Stimulated activated CD8-positive, alpha-beta memory T cell treated with anti-CD3 and anti-CD28 coated beads, Interleukin-12 subunit alpha, Interleukin-12 subunit beta, amount 100 ng/mL, for 4 hours (primary cell): Measurements from ENCODE around the gene PTGR3.
"Not testable (repeated sequence)": the region's sequence is repeated elsewhere in the genome, so short reads cannot be mapped to it uniquely, and the experiment has no call there.

Experiments used
- DNase-seq: peaks from one replicate; pipeline ENCODE4 v3.0.0-alpha.2; 2020; ENCODE audit warnings: low read depth

PTGR3 gene

GRCh38 chr18:75202696-75203365 lies 6.1 kb downstream of the PTGR3 start:
- DNase-seq = no peak

- no peak for DNase-seq
Observed at GRCh38 chr18:75201282-75202270, 7.4 kb downstream of the PTGR3 start.

GRCh38 chr18:75200605-75201280 lies 8.2 kb downstream of the PTGR3 start:
- DNase-seq = no peak

- DNase-seq = no peak
Observed at GRCh38 chr18:75200071-75200470, 8.9 kb downstream of the PTGR3 start.

- no peak for DNase-seq
Observed at GRCh38 chr18:75199327-75199726, 9.6 kb downstream of the PTGR3 start.

- DNase-seq = no peak
Observed at GRCh38 chr18:75198036-75198435, 10.9 kb downstream of the PTGR3 start.

GRCh38 chr18:75192899-75193298 lies 16.0 kb downstream of the PTGR3 start:
- no peak for DNase-seq

- DNase-seq = no peak
Observed at GRCh38 chr18:75189696-75190095, 19.2 kb downstream of the PTGR3 start.

- not testable (repeated sequence) for DNase-seq
Observed at GRCh38 chr18:75187702-75188101, 21.2 kb downstream of the PTGR3 start.

- DNase-seq = no peak
Observed at GRCh38 chr18:75185460-75185859, 23.5 kb downstream of the PTGR3 start.

GRCh38 chr18:75183973-75184493 lies 24.9 kb downstream of the PTGR3 start:
- DNase-seq = no peak

- no peak for DNase-seq
Observed at GRCh38 chr18:75183524-75183923, 25.4 kb downstream of the PTGR3 start.

GRCh38 chr18:75179819-75180600 lies 28.9 kb downstream of the PTGR3 start:
- DNase-seq = no peak

- DNase-seq = no peak
Observed at GRCh38 chr18:75178376-75178775, 30.6 kb downstream of the PTGR3 start.

- DNase-seq = no peak
Observed at GRCh38 chr18:75176849-75177248, 32.1 kb downstream of the PTGR3 start.

GRCh38 chr18:75173738-75174137 lies 35.2 kb downstream of the PTGR3 start:
- DNase-seq = no peak

- DNase-seq = no peak
Observed at GRCh38 chr18:75173125-75173432, 35.9 kb downstream of the PTGR3 start.

- no peak for DNase-seq
Observed at GRCh38 chr18:75172299-75173124, 36.4 kb downstream of the PTGR3 start.

GRCh38 chr18:75170916-75171315 lies 38.0 kb downstream of the PTGR3 start:
- DNase-seq = no peak

- DNase-seq = no peak
Observed at GRCh38 chr18:75170022-75170789, 38.7 kb downstream of the PTGR3 start.
